Myocyte (in vitro differentiated cells): ENCODE measurements around the gene FIGNL2. TPM values are rescaled to one million over a fixed set of nuclear protein-coding genes. Genes with fewer than 3 reads are reported as not detected.
A peak's percentile ranks its signal among the peaks of the same experiment; 100 is the strongest.

ENCODE experiments used
- DNase-seq: peaks from one replicate; pipeline ENCODE4 v3.0.0-alpha.2; 2012; ENCODE audit warnings: low read depth
- total RNA-seq: library from RNA; depleted of rRNA; stranded (reverse); fragments of >200 nt; gene quantifications from 2 replicates; pipeline ENCODE4 v1.2.3, GENCODE V29; 2014

Gene FIGNL2
- total RNA-seq, 1 donor from 2014 or later: 0.11 TPM

DNA sequence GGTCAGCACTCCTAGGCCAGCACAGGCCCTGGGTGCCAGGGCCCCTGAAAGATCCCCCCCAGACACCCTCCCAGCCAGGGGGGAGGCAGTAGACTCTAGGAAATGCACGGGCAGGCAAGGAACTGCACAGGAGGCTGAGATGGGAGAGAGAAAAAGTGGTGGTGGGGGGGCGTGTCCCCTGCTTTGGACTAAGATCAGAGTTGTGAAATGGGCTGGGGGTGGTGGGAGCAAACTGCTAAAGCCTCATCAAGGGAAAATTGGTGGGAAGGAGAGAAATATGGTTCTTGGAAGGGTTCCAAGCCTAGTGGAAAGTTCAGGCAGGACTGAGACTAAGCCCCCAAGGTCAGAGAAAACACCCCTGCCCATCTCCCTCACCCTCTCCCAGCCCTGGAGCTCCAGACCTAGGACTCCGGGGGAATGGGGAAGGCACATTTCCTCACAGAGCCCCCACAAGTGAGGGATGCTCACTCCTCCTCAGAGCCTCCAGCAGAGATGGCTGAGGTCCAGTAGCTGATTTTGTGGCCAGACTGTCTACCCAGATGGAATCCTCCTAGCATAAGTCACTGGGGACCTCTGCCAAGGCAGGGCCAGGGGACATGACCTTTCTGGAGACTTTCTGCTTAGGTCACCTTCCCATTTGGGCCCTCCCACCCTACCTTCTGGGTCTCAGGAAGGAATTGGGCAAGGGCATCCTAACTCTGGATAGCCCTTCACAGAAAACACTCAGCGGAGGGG lies 29.8 kb downstream of the FIGNL2 start:
- peak; percentile 89 for DNase-seq

- no peak for DNase-seq
These were observed 30.4 kb downstream of the FIGNL2 start for GRCh38 chr12:51818086-51818485.

GRCh38 chr12:51817027-51817953 lies 31.2 kb downstream of the FIGNL2 start:
- DNase-seq: no peak

DNA sequence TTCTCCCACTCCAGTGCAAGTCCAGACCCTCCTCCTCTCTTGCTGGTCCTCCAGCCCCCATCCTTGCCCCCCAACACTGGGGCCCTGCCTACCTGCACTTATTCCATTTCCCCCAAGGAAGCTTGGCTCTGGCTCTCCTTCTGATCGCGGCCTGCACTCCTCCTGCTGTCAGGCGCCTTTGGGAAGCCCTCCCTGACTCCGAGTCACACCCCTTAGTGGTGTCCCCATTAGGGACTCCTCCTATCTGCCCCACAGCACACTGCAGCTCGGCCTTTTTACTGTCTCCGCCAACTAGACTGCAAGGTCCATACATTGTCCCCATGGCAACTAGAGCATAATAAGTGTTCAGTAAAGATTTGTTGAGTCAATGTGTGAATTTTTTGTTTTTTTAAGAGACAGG lies 32.9 kb downstream of the FIGNL2 start:
- no peak for DNase-seq

DNA sequence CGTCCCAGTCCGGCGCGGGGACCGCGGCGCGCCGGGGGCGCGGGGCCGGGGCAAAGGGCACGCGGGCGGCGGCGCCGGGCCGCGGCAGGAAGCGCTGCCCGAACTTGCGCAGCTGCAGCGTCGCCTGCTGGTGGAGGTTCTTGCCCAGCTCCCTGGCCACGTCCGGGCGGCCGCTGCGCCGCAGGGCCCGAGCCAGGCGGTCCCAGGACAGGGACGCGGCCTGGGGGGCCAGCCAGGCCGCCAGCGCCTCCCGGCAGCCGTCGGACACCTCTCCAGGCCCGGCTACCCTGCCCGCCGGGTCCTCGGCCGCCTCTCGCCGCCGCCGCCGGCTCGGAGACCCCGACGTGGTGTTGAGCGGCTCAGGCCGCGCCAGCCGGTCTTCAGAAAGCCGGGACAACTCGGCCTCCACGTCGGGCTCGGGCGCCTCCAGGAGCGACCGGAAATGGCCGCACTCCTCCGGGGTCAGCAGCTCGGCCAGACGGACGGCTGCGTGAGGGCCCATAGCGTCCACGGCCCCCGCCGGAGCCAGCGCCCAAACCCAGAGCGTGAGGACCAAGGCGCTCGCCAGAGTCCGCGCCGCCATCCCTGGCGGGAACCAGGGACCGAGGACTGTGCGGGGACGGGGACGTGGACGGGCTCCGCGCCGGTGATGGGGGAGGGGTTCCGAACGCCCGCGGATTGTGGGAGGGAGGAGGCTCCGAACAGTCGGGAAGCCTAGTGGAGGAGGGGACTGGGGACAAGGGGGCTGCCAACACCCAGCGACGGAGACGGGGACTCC lies 34.0 kb downstream of the FIGNL2 start:
- peak; percentile 68 for DNase-seq

- no peak for DNase-seq
These were observed 34.6 kb downstream of the FIGNL2 start for GRCh38 chr12:51813931-51814310.

GRCh38 chr12:51812871-51813270 lies 35.6 kb downstream of the FIGNL2 start:
- DNase-seq: no peak

GRCh38 chr12:51811203-51812202 lies 37.0 kb downstream of the FIGNL2 start:
- no peak for DNase-seq

- DNase-seq: no peak
These were observed 39.3 kb downstream of the FIGNL2 start for GRCh38 chr12:51809193-51809592.

DNA sequence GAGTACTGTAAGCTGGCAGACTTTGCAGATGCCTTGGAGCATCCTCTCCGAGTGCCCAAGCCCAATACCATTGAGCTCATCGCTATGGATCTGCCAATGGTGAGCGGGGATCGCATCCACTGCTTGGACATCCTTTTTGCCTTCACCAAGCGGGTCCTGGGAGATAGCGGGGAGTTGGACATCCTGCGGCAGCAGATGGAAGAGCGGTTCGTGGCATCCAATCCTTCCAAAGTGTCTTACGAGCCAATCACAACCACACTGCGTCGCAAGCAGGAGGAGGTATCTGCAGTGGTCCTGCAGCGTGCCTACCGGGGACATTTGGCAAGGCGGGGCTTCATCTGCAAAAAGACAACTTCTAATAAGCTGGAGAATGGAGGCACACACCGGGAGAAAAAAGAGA lies 41.6 kb downstream of the FIGNL2 start:
- DNase-seq: no peak

GRCh38 chr12:51801027-51801426 lies 47.5 kb downstream of the FIGNL2 start:
- no peak for DNase-seq

DNA sequence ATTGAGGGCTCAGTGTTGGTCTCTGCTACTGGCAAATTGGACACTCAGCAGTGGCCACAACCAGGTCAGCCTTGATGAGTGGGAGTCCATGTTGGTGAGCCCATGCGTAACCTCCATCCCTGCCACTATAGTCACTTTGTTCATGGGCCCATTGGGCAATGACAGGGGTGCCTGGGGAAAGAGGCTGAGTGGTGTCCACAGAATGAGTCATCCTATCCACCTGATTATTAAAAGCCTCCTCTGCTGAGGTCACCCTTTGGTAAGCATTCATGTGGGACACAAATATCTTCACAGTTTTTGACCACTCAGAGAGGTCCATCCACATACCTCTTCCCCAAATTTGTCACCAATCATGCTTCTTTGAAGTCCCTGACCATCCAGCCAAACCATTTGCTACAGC lies 50.0 kb downstream of the FIGNL2 start:
- DNase-seq: peak; percentile 52

GRCh38 chr12:51798051-51798450 lies 50.5 kb downstream of the FIGNL2 start:
- DNase-seq: peak; percentile 74

- DNase-seq: no peak
These were observed 51.2 kb downstream of the FIGNL2 start for GRCh38 chr12:51797301-51797700.

DNA sequence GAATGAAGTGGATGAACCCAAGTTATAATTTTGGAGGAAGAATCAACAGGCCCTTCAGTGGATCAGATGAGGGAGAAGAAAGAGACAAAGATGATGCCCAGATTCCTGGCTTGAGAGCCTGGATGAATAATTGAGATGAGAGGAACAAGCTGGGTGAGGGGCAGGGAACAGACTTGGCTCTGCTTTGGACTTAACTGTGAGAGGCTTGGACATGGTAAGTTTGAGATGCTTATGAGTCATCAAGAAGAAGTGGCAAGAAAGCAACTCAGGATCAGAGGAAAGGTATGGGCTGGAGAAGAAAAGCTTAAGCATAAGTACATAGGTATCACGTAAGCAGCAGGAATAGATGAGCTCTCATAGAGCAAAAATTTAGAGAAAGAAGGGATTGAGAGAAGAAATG lies 55.3 kb downstream of the FIGNL2 start:
- DNase-seq: no peak

DNA sequence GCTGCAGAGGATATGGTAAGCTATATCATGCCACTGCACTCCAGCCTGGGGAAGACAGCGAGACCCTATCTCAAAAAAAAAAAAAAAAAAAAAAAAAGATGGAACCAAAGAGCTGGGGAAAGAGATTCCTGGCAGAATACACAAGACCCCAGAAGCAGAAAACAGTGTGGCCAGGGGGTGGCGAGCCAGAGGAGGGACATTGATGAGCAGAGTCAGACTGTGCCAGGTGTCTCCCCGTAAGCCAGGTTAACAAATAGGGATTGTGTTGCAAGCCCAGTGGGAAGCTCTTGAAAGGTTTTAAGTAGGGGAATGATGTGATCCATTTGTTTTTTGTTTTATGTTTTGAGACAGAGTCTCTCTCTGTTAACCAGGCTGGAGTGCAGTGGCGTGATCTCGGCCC lies 56.1 kb downstream of the FIGNL2 start:
- DNase-seq: no peak

DNA sequence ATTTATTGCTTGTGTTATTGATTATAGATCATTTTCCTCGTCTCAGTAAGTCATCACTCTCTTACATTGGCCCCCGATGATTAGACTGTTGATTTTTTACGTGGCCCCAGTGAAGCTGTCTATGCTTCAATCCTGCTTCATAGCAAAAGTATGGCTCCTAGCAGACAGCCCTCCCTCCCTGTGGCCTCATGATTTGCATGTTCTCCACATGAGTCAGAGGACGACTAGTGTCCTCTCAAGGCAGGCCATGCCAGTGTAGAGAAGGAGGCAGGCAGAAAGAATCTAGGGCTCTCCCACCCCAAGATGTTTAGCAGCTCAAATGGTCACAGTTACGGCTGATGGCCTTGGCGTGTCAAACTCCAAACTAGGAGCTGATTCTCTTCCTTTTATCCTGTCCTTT lies 59.6 kb downstream of the FIGNL2 start:
- peak; percentile 81 for DNase-seq

DNA sequence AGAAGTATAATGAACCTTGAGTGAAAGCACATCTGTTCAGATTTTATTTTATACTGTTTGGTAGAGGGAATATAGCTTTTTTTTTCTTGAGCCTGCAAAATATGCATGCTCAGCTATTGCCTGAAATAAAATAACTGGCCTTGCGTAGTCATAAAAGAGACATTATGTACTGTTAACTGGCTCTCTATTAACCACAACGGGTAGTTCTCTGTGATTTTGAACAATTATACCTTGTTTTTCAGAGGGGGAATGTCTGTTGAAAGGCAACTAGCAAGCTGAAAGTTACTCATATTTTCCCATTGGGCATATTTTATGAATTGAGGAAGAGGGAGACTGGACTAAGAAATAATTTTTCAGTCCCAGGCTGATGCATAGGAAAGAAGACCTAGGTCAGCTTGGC lies 62.6 kb downstream of the FIGNL2 start:
- DNase-seq: no peak

DNA sequence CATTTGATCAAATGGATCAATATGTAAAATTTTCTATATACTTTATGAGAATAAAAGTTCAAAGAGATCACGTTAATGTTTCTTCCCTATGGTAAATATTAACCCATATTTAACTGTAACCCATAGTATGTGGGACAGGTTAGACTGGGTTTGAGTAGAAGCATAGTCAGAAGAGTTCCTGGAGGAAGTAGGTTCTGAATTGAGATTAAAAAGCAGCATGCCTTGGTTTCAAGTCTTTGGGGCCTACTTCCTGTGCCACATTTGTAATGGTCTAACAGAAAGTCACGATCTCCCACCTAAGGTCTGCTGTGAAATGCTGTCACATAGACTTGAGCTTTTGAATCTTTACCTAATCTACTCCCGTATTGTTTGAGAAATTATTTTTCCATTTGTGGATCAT lies 63.8 kb downstream of the FIGNL2 start:
- no peak for DNase-seq

DNA sequence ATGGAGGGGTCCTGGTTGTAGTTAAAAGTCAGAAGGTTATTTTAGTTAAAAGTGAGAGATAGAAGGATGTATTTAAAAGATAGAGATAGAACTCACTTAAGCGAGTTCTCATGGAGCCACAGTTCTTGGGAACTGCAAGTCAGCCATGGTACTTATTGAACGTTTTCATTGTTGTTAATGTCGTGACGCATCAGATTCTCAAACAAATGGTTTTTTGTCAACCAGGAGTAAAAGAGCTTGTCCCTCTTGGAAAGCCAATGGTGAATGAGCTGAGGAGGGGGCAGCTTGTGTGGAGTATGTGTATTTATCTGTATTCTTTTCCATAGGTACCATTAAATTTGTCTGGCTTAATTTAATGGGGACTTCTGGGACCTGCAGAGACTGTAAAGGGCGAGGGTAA lies 68.6 kb downstream of the FIGNL2 start:
- no peak for DNase-seq

- DNase-seq: no peak
These were observed 70.5 kb downstream of the FIGNL2 start for GRCh38 chr12:51777973-51778372.
